Suppressor macrophage treated with lipopolysaccharide for 4 hours (primary cell): ENCODE measurements around the gene ALKBH3.

Experiments used
- DNase-seq: peaks from one replicate; pipeline ENCODE4 v3.0.0-alpha.2; 2020

The ALKBH3 gene

DNA sequence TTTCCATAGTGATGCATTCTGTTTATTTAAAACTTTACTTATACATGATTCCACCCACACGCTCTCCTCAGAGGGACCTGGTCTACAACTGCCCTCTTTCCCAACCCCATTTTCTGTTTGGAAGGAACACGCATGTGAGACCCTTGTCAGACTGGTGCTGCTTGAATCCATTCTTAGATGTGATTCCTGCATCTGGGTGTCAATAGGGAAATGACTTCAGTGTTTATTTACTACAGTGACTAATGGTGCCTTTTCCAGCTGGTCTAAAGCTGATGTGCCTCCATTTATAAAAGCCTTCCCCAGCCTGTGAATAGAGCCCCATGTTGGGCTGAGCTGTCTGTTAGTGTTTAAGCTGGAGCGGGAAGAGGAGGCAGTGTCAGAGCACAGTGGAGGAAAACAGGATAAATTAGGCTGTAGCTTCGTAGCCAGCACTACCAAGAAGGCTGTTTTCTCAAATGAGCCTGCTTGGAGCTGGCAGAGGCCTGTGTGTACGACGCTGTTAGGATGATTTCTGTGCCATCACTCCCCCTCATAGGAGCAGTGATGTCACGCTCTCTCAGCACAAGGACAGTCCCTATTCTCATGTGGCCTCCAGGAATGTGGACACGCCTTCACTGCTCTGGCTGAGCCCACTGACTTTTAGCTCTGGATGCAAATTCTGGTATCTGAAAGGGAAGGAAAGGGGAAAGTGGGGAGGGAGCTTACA, 42.9 kb downstream of the ALKBH3 start:
- DNase-seq = no peak

- DNase-seq = no peak
Measured at GRCh38 chr11:43924112-43924855, 43.7 kb downstream of the ALKBH3 start.

GRCh38 chr11:43925063-43925931, 44.7 kb downstream of the ALKBH3 start:
- no peak for DNase-seq

DNA sequence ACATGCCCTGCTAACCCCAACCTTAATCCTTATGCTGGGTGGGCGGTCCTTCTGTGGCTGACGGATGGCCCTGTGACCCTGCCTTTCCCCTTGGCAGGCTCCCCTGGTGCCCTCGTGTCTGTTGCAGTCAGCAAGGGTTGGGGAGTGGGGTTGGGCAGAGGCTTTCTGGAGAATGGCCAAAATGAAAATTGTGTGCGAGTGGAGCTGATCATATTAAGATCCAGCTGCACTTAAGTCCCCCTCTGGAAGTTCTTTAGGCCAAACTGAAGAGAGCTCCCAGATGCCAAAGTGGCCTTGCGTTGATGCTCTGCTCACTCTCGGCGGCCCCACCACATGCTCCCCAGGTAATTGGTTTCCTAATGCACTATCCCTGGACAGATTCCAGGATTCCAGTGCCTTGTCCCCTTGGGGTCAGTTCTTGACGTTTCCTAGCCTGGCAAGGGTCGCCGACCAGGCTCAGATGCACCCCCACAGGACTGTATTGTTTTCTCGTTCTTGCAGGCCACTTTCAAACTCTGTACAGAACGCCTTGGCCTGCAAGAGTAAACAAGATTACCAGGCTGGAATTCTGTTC, 45.4 kb downstream of the ALKBH3 start:
- no peak for DNase-seq

GRCh38 chr11:43927070-43927469, 46.4 kb downstream of the ALKBH3 start:
- DNase-seq = no peak

GRCh38 chr11:43927925-43928707, 47.5 kb downstream of the ALKBH3 start:
- no peak for DNase-seq

DNA sequence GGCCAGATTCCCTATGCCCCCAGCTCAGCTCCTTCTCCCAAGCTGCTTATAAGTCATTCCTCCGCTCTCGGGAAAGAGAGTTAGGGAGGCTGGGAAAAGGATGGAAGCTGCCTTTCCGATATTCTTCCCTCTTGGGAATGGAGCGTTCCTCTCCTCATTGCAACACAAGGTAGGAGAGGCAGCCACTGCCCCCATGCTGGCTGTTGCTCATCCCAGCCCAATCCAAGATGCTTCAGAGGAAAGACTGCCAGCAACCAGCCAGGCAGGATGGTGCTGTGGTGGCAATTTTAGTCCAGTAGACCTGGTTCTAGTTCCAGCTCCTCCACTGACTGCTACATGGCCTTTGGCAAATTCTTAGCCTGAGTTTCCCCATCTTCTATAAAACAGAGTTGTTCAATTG, 48.1 kb downstream of the ALKBH3 start:
- DNase-seq = no peak

- DNase-seq = no peak
Measured at GRCh38 chr11:43930868-43931716, 50.5 kb downstream of the ALKBH3 start.

- no peak for DNase-seq
Measured at GRCh38 chr11:43931717-43932039, 51.0 kb downstream of the ALKBH3 start.

GRCh38 chr11:43933226-43933607, 52.6 kb downstream of the ALKBH3 start:
- DNase-seq = no peak

DNA sequence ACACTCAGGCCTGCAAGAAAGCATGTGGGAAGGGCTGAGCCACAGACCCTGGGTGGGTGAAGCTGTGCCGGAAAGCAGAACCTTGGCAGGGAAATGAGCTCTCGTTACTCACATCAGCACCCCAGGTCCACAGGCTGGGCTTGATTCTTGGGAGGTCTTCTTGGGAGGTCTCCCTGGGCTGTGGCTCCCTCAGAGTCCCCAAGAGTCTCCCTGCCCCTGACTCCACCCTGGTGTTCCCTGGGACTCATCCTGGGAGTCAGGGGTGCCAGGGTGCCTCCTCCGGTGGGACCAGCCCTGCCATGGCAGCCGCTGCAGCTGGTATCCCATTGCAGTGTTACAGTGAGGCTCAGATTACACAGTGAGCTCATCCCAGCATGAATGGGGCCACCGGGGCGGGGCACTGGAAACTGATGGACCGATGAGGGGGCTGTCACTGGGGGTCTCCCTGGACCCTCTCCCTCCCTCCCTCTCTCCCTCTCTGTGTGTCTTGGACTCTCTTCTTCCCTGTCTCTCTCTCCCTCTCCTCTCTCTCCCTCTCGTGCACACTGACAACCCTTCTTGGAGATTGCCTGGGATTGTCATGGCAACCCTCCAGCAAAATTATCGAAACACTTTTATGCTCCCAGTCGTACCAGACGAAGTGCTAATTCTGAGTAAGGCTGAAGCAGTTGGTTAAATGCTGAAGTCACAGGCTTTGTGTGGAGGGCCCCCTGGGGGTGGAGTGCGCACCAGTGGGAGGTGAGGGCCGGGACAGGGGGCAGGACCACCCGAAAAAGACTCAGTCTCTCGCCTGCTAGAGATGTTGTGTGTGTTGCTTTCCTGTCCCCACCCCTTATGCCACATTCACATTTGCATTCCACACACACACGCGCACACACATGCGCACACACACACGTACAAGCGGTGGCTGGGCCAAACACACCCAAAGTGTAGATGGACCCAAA, 53.2 kb downstream of the ALKBH3 start:
- no peak for DNase-seq

GRCh38 chr11:43934601-43935423, 54.2 kb downstream of the ALKBH3 start:
- DNase-seq = no peak

- no peak for DNase-seq
Measured at GRCh38 chr11:43935424-43935979, 54.9 kb downstream of the ALKBH3 start.

DNA sequence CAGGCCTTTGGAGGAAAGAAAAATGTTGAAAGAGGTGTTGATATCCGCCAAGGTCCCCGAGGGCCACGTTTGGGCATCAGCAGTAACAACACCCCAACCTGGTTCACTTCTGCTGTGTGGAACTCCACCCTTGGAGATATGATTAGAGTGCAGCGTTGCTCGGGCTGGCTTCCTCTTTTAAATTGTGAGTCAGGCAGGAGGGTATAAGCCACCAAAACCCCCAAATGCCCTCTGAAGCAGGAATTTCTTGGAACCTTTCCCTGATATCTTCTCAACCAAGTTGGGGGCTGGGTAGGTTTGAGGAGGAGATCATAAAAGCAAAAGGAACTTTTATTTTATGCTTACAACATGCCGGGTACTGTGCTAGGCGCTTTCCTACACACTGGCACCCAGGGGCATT, 55.4 kb downstream of the ALKBH3 start:
- no peak for DNase-seq

- DNase-seq = peak; percentile 64
Measured at GRCh38 chr11:43937434-43938411, 57.1 kb downstream of the ALKBH3 start.

- DNase-seq = no peak
Measured at GRCh38 chr11:43941257-43941994, 60.8 kb downstream of the ALKBH3 start.
